ENCODE data around the gene PDE11A. TPM values are rescaled to one million over a fixed set of nuclear protein-coding genes. Genes with fewer than 3 reads are reported as not detected.

Gene PDE11A
- total and polyA plus RNA-seq, 4 donors = 1.0 to 5.9 (median 1.7) TPM

GRCh38 chr2:177883177-177883576 is 189.4 kb downstream of the PDE11A start:
- 86% methylated on average over 2 of the region's 2 CpGs for WGBS
- no peaks in the 10 kb centered on the region for H3K9me3 ChIP-seq (ENCODE audit: control insufficient read depth in 4 of 4, low read length in 3 of 4)
- no peaks in the 10 kb centered on the region for H3K27me3 ChIP-seq (ENCODE audit: control insufficient read depth in 4 of 4, insufficient read depth in 4 of 4, low read length in 3 of 4)
- H3K9ac ChIP-seq (ENCODE audit: low read depth in 1 of 2, low read length in 2 of 2) = no peak overlapping the region
- no peak overlapping the region for H3K4me3 ChIP-seq (ENCODE audit: low read depth in 1 of 3, low read length in 3 of 3)
- peaks cover 5 to 33% (median 24%) of the 10 kb centered on the region in 4 donors for H3K4me1 ChIP-seq (ENCODE audit: control insufficient read depth in 4 of 4, insufficient read depth in 4 of 4, low read length in 3 of 4)
- H3K36me3 ChIP-seq (ENCODE audit: control insufficient read depth in 4 of 4, insufficient read depth in 3 of 4, low read depth in 1 of 4, low read length in 3 of 4) = no peaks in the 10 kb centered on the region
- DNase-seq (ENCODE audit: low spot score) = no peak
- H3K27ac ChIP-seq (ENCODE audit: low read depth in 1 of 2, low read length in 2 of 2) = no peak overlapping the region
- TF ChIP-seq NR2F2 (IDR thresholded peaks at IDR 0.05) = no peak
- no peak for TF ChIP-seq REST (IDR thresholded peaks at IDR 0.05)
- TF ChIP-seq FOXA1 (IDR thresholded peaks at IDR 0.05) = no peak
- TF ChIP-seq, protein P1, sequence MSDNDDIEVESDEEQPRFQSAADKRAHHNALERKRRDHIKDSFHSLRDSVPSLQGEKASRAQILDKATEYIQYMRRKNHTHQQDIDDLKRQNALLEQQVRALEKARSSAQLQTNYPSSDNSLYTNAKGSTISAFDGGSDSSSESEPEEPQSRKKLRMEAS (IDR thresholded peaks at IDR 0.05) = no peak
- TF ChIP-seq, protein P2, sequence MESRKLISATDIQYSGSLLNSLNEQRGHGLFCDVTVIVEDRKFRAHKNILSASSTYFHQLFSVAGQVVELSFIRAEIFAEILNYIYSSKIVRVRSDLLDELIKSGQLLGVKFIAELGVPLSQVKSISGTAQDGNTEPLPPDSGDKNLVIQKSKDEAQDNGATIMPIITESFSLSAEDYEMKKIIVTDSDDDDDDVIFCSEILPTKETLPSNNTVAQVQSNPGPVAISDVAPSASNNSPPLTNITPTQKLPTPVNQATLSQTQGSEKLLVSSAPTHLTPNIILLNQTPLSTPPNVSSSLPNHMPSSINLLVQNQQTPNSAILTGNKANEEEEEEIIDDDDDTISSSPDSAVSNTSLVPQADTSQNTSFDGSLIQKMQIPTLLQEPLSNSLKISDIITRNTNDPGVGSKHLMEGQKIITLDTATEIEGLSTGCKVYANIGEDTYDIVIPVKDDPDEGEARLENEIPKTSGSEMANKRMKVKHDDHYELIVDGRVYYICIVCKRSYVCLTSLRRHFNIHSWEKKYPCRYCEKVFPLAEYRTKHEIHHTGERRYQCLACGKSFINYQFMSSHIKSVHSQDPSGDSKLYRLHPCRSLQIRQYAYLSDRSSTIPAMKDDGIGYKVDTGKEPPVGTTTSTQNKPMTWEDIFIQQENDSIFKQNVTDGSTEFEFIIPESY (IDR thresholded peaks at IDR 0.05) = no peak
- TF ChIP-seq GABPA (IDR thresholded peaks at IDR 0.05 in 1 of 2, conservative IDR thresholded peaks at IDR 0.05 in 1 of 2) = no peak
- no peak for TF ChIP-seq TAF1 (conservative IDR thresholded peaks at IDR 0.05)
- TF ChIP-seq HNF4A (conservative IDR thresholded peaks at IDR 0.05) = no peak
- no peak for TF ChIP-seq HNF4G (IDR thresholded peaks at IDR 0.05)
- TF ChIP-seq RXRA (IDR thresholded peaks at IDR 0.05) = no peak
- TF ChIP-seq CTCF (IDR thresholded peaks at IDR 0.05; ENCODE audit: low read depth, low read length, missing input control) = no peak
- no peak for TF ChIP-seq SP1 (IDR thresholded peaks at IDR 0.05)
- no peak for TF ChIP-seq EGR1 (IDR thresholded peaks at IDR 0.05; ENCODE audit: low read depth in 2 of 2)
- no peak for TF ChIP-seq RAD21 (IDR thresholded peaks at IDR 0.05)
- no peak for TF ChIP-seq YY1 (IDR thresholded peaks at IDR 0.05)
- TF ChIP-seq JUND (IDR thresholded peaks at IDR 0.05) = no peak

DNA sequence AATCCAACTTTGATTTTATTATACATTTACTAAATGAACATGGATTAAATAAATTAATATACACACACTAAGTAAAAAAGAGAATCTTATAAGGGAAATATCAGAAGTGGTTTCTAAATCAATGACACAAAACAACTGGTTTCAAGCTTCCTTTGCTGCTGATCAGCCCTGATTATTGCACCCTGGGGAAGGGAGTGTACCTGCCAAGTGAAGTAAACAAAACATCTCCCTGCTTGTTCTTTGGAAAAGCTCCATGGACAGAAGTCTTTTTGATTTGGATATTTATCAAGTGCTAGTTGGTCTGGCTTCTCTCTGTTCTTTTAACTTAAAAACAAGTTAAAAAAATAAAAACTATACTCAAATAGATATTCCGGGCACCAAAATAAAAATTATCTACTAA is 190.1 kb downstream of the PDE11A start:
- no peak overlapping the region for H3K4me3 ChIP-seq (ENCODE audit: low read depth in 1 of 3, low read length in 3 of 3)
- H3K9ac ChIP-seq (ENCODE audit: low read depth in 1 of 2, low read length in 2 of 2) = no peak overlapping the region
- no peak overlapping the region for H3K27ac ChIP-seq (ENCODE audit: low read depth in 1 of 2, low read length in 2 of 2)
- H3K4me1 ChIP-seq (ENCODE audit: control insufficient read depth in 4 of 4, insufficient read depth in 4 of 4, low read length in 3 of 4) = peaks cover 5 to 27% (median 20%) of the 10 kb centered on the region in 4 donors
- 29% methylated on average over 1 of the region's 1 CpG for WGBS
- no peaks in the 10 kb centered on the region for H3K9me3 ChIP-seq (ENCODE audit: control insufficient read depth in 4 of 4, low read length in 3 of 4)
- H3K36me3 ChIP-seq (ENCODE audit: control insufficient read depth in 4 of 4, insufficient read depth in 3 of 4, low read depth in 1 of 4, low read length in 3 of 4) = no peaks in the 10 kb centered on the region
- TF ChIP-seq YY1 (IDR thresholded peaks at IDR 0.05) = peak; percentile 25
- peak; percentile 16 to 34 for TF ChIP-seq RXRA (IDR thresholded peaks at IDR 0.05)
- TF ChIP-seq HNF4G (IDR thresholded peaks at IDR 0.05) = no peak
- TF ChIP-seq RAD21 (IDR thresholded peaks at IDR 0.05) = peak in 1 of 2 donors; percentile 18
- TF ChIP-seq HNF4A (conservative IDR thresholded peaks at IDR 0.05) = peak; percentile 40 to 54
- no peak for TF ChIP-seq FOXA2 (IDR thresholded peaks at IDR 0.05)
- TF ChIP-seq GABPA (IDR thresholded peaks at IDR 0.05 in 1 of 2, conservative IDR thresholded peaks at IDR 0.05 in 1 of 2) = no peak
- TF ChIP-seq SP1 (IDR thresholded peaks at IDR 0.05) = peak; percentile 25
- TF ChIP-seq TAF1 (conservative IDR thresholded peaks at IDR 0.05) = no peak
- no peak for DNase-seq (ENCODE audit: low spot score)
- H3K27me3 ChIP-seq (ENCODE audit: control insufficient read depth in 4 of 4, insufficient read depth in 4 of 4, low read length in 3 of 4) = no peaks in the 10 kb centered on the region
